NOMO-1 (cell line): ENCODE measurements around the gene CNOT10.
A peak's percentile ranks its signal among the peaks of the same experiment; 100 is the strongest.
"Not testable (repeated sequence)": the region's sequence is repeated elsewhere in the genome, so short reads cannot be mapped to it uniquely, and the experiment has no call there.

ENCODE experiments used
- DNase-seq, 2 experiments: peaks; one replicate each; lab custom pipeline; 2025; ENCODE audit not compliant: unreplicated experiment in 2 of 2; lab: John Stamatoyannopoulos, UW

Gene CNOT10

GRCh38 chr3:32691847-32692246 lies 6.9 kb downstream of the CNOT10 start:
- DNase-seq, result no peak

GRCh38 chr3:32696523-32696922 lies 11.5 kb downstream of the CNOT10 start:
- DNase-seq, result no peak

GRCh38 chr3:32698506-32698905 lies 13.5 kb downstream of the CNOT10 start:
- no peak for DNase-seq

GRCh38 chr3:32699429-32699828 lies 14.4 kb downstream of the CNOT10 start:
- DNase-seq, result no peak

GRCh38 chr3:32700244-32700643 lies 15.3 kb downstream of the CNOT10 start:
- no peak for DNase-seq

- no peak for DNase-seq
Measured at GRCh38 chr3:32703491-32703972, 18.5 kb downstream of the CNOT10 start.

- no peak for DNase-seq
Measured at GRCh38 chr3:32705232-32705631, 20.2 kb downstream of the CNOT10 start.

- no peak for DNase-seq
Measured at GRCh38 chr3:32706348-32707025, 21.5 kb downstream of the CNOT10 start.

GRCh38 chr3:32707026-32707370 lies 22.0 kb downstream of the CNOT10 start:
- DNase-seq, result peak in 1 of 2 experiments; percentile 2

- DNase-seq, result no peak
Measured at GRCh38 chr3:32708672-32709283, 23.8 kb downstream of the CNOT10 start.

- no peak for DNase-seq
Measured at GRCh38 chr3:32709346-32709745, 24.4 kb downstream of the CNOT10 start.

- DNase-seq, result no peak
Measured at GRCh38 chr3:32712506-32713055, 27.6 kb downstream of the CNOT10 start.

GRCh38 chr3:32713181-32713580 lies 28.2 kb downstream of the CNOT10 start:
- no peak for DNase-seq

- no peak for DNase-seq
Measured at GRCh38 chr3:32719335-32719734, 34.3 kb downstream of the CNOT10 start.

GRCh38 chr3:32719931-32720330 lies 34.9 kb downstream of the CNOT10 start:
- no peak for DNase-seq

- DNase-seq, result no peak
Measured at GRCh38 chr3:32725721-32726120, 40.7 kb downstream of the CNOT10 start.

GRCh38 chr3:32733631-32734229 lies 48.7 kb downstream of the CNOT10 start:
- DNase-seq, result peak in 1 of 2 experiments; percentile 45

- no peak for DNase-seq
Measured at GRCh38 chr3:32734756-32735155, 49.8 kb downstream of the CNOT10 start.

- DNase-seq, result not testable (repeated sequence)
Measured at GRCh38 chr3:32743470-32743869, 58.5 kb downstream of the CNOT10 start.

- DNase-seq, result peak; percentile 66 to 68
Measured at GRCh38 chr3:32743934-32744333, 58.9 kb downstream of the CNOT10 start.

- DNase-seq, result no peak
Measured at GRCh38 chr3:32751377-32751776, 66.4 kb downstream of the CNOT10 start.

GRCh38 chr3:32755761-32756160 lies 70.8 kb downstream of the CNOT10 start:
- no peak for DNase-seq
